ENCODE results near the gene TICRR.

Gene TICRR

DNA sequence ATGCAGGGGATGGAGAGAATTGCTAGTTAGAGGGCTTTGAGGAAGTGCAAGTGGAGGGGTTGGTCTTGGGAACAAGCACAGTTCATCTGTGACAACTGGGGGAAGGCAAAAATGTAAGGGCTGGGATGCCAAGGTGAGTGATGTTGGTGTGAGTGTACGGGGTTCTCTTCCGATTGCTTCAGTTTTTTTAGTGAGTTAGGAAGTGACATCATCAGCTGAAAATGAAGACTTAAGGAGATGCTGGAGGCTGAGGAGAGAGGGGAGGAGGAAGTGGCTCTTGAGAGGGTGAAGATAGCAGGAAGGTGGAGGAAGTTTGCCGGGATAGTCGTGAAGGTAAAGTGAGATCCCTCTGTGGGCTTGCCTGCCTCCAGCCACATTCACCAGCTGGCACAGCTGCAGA, 12.7 kb downstream of the TICRR start:
- Histone ChIP-seq H3K4me1 (no peaks in the 10 kb centered on the region), H3K27me3 (ENCODE audit: control insufficient read depth, insufficient read depth, low read length) (no peaks in the 10 kb centered on the region), H3K36me3 (ENCODE audit: control insufficient read depth, insufficient read depth, low read length) (no peaks in the 10 kb centered on the region), H3K9ac (no peak overlapping the region), H2AFZ (no peak overlapping the region), H3K9me3 (ENCODE audit: control insufficient read depth, low read length) (no peaks in the 10 kb centered on the region), H3K79me2 (no peaks in the 10 kb centered on the region), H3K27ac (no peak overlapping the region), H3K4me2 (ENCODE audit: low read length) (no peak overlapping the region), H3K4me3 (ENCODE audit: low read depth, low read length) (no peak overlapping the region)
- TF ChIP-seq, protein P1, sequence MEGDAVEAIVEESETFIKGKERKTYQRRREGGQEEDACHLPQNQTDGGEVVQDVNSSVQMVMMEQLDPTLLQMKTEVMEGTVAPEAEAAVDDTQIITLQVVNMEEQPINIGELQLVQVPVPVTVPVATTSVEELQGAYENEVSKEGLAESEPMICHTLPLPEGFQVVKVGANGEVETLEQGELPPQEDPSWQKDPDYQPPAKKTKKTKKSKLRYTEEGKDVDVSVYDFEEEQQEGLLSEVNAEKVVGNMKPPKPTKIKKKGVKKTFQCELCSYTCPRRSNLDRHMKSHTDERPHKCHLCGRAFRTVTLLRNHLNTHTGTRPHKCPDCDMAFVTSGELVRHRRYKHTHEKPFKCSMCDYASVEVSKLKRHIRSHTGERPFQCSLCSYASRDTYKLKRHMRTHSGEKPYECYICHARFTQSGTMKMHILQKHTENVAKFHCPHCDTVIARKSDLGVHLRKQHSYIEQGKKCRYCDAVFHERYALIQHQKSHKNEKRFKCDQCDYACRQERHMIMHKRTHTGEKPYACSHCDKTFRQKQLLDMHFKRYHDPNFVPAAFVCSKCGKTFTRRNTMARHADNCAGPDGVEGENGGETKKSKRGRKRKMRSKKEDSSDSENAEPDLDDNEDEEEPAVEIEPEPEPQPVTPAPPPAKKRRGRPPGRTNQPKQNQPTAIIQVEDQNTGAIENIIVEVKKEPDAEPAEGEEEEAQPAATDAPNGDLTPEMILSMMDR (IDR thresholded peaks at IDR 0.05), result no peak

DNA sequence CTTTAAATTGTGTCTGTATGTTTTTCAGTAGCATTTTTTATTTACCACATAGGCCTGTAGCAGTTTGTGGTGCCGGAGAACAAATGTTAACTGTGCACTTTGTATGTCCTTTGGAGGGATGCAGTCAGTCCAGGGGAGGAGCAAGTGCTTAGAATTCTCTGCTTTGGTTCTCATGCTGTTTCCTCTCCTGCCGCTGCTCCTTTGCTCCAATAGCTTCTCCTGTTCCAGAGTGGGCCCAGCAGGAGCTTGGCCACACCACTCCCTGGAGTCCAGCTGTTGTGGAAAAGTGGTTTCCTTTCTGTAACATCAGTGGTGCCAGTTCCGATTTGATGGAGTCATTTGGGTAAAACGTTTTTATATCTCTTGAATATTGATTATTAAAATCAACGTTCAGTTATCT, 16.6 kb downstream of the TICRR start:
- Histone ChIP-seq H3K4me3 (ENCODE audit: low read depth, low read length) (no peak overlapping the region), H2AFZ (no peak overlapping the region), H3K36me3 (ENCODE audit: control insufficient read depth, insufficient read depth, low read length) (no peaks in the 10 kb centered on the region), H3K27me3 (ENCODE audit: control insufficient read depth, insufficient read depth, low read length) (no peaks in the 10 kb centered on the region), H3K9ac (no peak overlapping the region), H3K4me1 (no peaks in the 10 kb centered on the region), H3K9me3 (ENCODE audit: control insufficient read depth, low read length) (no peaks in the 10 kb centered on the region), H3K79me2 (no peaks in the 10 kb centered on the region), H3K4me2 (ENCODE audit: low read length) (no peak overlapping the region), H3K27ac (no peak overlapping the region)
- TF ChIP-seq, protein P1 (IDR thresholded peaks at IDR 0.05), result no peak

DNA sequence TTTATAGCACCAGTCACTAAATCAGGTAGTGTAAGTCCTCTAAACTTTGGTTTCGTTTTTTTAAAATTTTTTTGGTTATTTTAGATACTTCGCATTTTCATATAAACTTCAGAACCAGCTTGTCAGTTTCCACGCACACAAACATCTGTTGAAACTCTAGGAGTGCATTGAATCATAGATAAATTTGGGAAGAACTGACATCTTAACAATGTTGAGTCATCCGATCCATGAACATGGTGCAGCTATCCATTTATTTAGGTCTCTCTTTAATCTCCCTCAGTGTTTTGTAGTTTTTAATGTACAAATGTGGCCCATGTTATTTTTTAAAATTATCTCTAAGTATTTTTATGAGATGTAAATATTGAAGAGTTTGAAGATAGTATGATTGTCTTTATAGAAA, 17.7 kb downstream of the TICRR start:
- Histone ChIP-seq H3K9me3 (ENCODE audit: control insufficient read depth, low read length) (no peaks in the 10 kb centered on the region), H2AFZ (no peak overlapping the region), H3K9ac (no peak overlapping the region), H3K4me2 (ENCODE audit: low read length) (no peak overlapping the region), H3K36me3 (ENCODE audit: control insufficient read depth, insufficient read depth, low read length) (no peaks in the 10 kb centered on the region), H3K4me1 (no peaks in the 10 kb centered on the region), H3K79me2 (no peaks in the 10 kb centered on the region), H3K27me3 (ENCODE audit: control insufficient read depth, insufficient read depth, low read length) (no peaks in the 10 kb centered on the region), H3K4me3 (ENCODE audit: low read depth, low read length) (no peak overlapping the region), H3K27ac (no peak overlapping the region)
- TF ChIP-seq, protein P1 (IDR thresholded peaks at IDR 0.05), result no peak

DNA sequence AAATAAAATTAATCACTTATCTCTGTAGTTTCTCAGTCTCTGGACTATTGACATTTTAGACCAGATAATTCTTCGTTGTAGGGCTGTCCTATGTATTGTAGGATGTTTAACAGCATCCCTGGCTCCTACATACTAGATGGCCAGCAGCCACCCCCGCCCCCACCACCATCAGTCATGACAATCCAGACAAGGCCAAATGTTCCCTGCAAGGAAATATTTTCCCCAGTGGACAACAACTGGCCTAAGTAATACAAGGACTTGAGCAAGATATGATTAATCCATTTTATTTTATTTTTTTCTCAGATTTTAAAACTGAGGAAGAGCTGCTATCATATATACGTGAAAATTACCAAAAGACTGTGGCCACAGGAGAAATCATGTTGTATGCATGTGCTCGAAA, 23.8 kb downstream of the TICRR start:
- Histone ChIP-seq H3K79me2 (no peaks in the 10 kb centered on the region), H3K9me3 (ENCODE audit: control insufficient read depth, low read length) (no peaks in the 10 kb centered on the region), H3K4me1 (no peaks in the 10 kb centered on the region), H3K36me3 (ENCODE audit: control insufficient read depth, insufficient read depth, low read length) (no peaks in the 10 kb centered on the region), H2AFZ (no peak overlapping the region), H3K27ac (no peak overlapping the region), H3K4me2 (ENCODE audit: low read length) (no peak overlapping the region), H3K9ac (no peak overlapping the region), H3K27me3 (ENCODE audit: control insufficient read depth, insufficient read depth, low read length) (no peaks in the 10 kb centered on the region), H3K4me3 (ENCODE audit: low read depth, low read length) (no peak overlapping the region)
- TF ChIP-seq, protein P1 (IDR thresholded peaks at IDR 0.05), result no peak

DNA sequence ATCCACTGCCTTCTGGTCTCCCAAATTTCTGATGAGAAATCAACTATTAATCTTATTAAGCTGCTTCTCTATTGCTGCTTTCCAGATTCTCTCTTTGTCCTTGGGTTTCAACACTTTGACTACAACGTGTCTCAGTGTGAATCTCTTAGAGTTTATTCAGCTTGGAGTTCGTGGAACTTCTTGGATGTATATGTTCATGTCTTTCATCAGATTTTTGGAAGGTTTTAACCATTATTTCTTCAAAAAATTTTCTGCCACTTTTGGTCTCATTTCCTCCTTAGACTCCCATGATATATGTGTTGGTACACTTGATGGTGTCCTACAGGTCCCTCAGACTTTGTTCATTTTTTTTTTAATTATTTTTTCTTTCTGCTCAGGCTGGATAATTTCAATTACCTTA, 36.0 kb downstream of the TICRR start:
- no peak overlapping the region for H2AFZ ChIP-seq
- H3K27me3 ChIP-seq (ENCODE audit: control insufficient read depth, insufficient read depth, low read length), result no peaks in the 10 kb centered on the region
- no peak overlapping the region for H3K27ac ChIP-seq
- TF ChIP-seq, protein P1 (IDR thresholded peaks at IDR 0.05), result no peak
- H3K36me3 ChIP-seq (ENCODE audit: control insufficient read depth, insufficient read depth, low read length), result no peaks in the 10 kb centered on the region
- H3K79me2 ChIP-seq, result no peaks in the 10 kb centered on the region
- no peaks in the 10 kb centered on the region for H3K4me1 ChIP-seq
- H3K4me2 ChIP-seq (ENCODE audit: low read length), result no peak overlapping the region
- no peak overlapping the region for H3K4me3 ChIP-seq (ENCODE audit: low read depth, low read length)
- no peaks in the 10 kb centered on the region for H3K9me3 ChIP-seq (ENCODE audit: control insufficient read depth, low read length)
- no peak overlapping the region for H3K9ac ChIP-seq

Data from parathyroid adenoma (tissue), 2 donors.